Measurements from ENCODE around the gene RNF150. TPM values are rescaled to one million over a fixed set of nuclear protein-coding genes. Genes with fewer than 3 reads are reported as not detected.

Gene RNF150
- polyA plus RNA-seq, 1 donor from 2014 or later: 15.3 TPM

GRCh38 chr4:140940589-140940988 lies 192.7 kb downstream of the RNF150 start:
- no peak for TF ChIP-seq TAF1 (IDR thresholded peaks at IDR 0.05; ENCODE audit: low read depth)
- no peak for TF ChIP-seq REST (IDR thresholded peaks at IDR 0.05; ENCODE audit: borderline replicate concordance)
- TF ChIP-seq POLR2AphosphoS5 (IDR thresholded peaks at IDR 0.05): no peak
- Histone ChIP-seq H4K20me1 (ENCODE audit: insufficient read depth) (no peaks in the 10 kb centered on the region), H3K27me3 (ENCODE audit: insufficient read depth, low read depth, low read length) (no peaks in the 10 kb centered on the region), H2AFZ (ENCODE audit: low read depth, low read length) (no peak overlapping the region), H3K36me3 (ENCODE audit: insufficient read depth, low read length) (no peaks in the 10 kb centered on the region), H3K4me2 (ENCODE audit: low read length) (no peak overlapping the region), H3K9me3 (ENCODE audit: low read length) (no peaks in the 10 kb centered on the region), H3K79me2 (replicated peaks; ENCODE audit: insufficient read depth, low read length) (no peaks in the 10 kb centered on the region), H3K9ac (ENCODE audit: low read length) (no peak overlapping the region), H3K27ac (ENCODE audit: low read length) (no peak overlapping the region), H3K9me2 (ENCODE audit: insufficient read depth, low read length) (no peaks in the 10 kb centered on the region), H3K4me3 (ENCODE audit: low read length) (no peak overlapping the region), H3F3A (ENCODE audit: insufficient read depth, low read length, poor library complexity, severe bottlenecking) (no peaks in the 10 kb centered on the region)

- Histone ChIP-seq H3K79me2 (replicated peaks; ENCODE audit: insufficient read depth, low read length) (no peaks in the 10 kb centered on the region), H3K27me3 (ENCODE audit: insufficient read depth, low read depth, low read length) (no peaks in the 10 kb centered on the region), H3K4me3 (ENCODE audit: low read length) (no peak overlapping the region), H3K27ac (ENCODE audit: low read length) (no peak overlapping the region), H3K9ac (ENCODE audit: low read length) (no peak overlapping the region), H3K36me3 (ENCODE audit: insufficient read depth, low read length) (no peaks in the 10 kb centered on the region), H3K4me2 (ENCODE audit: low read length) (no peak overlapping the region), H3F3A (ENCODE audit: insufficient read depth, low read length, poor library complexity, severe bottlenecking) (no peaks in the 10 kb centered on the region), H3K9me3 (ENCODE audit: low read length) (no peaks in the 10 kb centered on the region), H2AFZ (ENCODE audit: low read depth, low read length) (no peak overlapping the region), H4K20me1 (ENCODE audit: insufficient read depth) (no peaks in the 10 kb centered on the region), H3K9me2 (ENCODE audit: insufficient read depth, low read length) (no peaks in the 10 kb centered on the region)
- TF ChIP-seq EP300 (conservative IDR thresholded peaks at IDR 0.05; ENCODE audit: poor library complexity, severe bottlenecking) (no peak), POLR2AphosphoS5 (IDR thresholded peaks at IDR 0.05) (no peak), TAF1 (IDR thresholded peaks at IDR 0.05; ENCODE audit: low read depth) (no peak), EZH2 (IDR thresholded peaks at IDR 0.05; ENCODE audit: borderline replicate concordance, insufficient read depth, low read length, poor library complexity, severe bottlenecking) (no peak), REST (IDR thresholded peaks at IDR 0.05; ENCODE audit: borderline replicate concordance) (no peak), CTCF (IDR thresholded peaks at IDR 0.05; ENCODE audit: poor library complexity, severe bottlenecking) (no peak), RAD21 (conservative IDR thresholded peaks at IDR 0.05) (no peak), MXI1 (conservative IDR thresholded peaks at IDR 0.05; ENCODE audit: poor library complexity, severe bottlenecking) (no peak)
Measured at GRCh38 chr4:140937866-140938265, 195.4 kb downstream of the RNF150 start.

All from neural cell (in vitro differentiated cells).